Activated naive CD4-positive, alpha-beta T cell treated with anti-CD3 and anti-CD28 coated beads, Interleukin-2, amount 50 U/mL, for 24 hours (primary cell): ENCODE data around the gene SH3BGR.

Source experiments
- H3K27ac Mint-ChIP-seq: one replicate; pipeline ENCODE4 v1.8.0; 2021; ENCODE audit warnings: mild to moderate bottlenecking, mixed read lengths
- H3K27me3 Mint-ChIP-seq: one replicate; pipeline ENCODE4 v1.8.0; 2021; ENCODE audit warnings: mixed read lengths
- H3K36me3 Mint-ChIP-seq: one replicate; pipeline ENCODE4 v1.8.0; 2021; ENCODE audit warnings: mixed read lengths
- H3K4me1 Mint-ChIP-seq: one replicate; pipeline ENCODE4 v1.8.0; 2021; ENCODE audit warnings: mixed read lengths
- H3K4me3 Mint-ChIP-seq: one replicate; pipeline ENCODE4 v1.8.0; 2021; ENCODE audit warnings: mild to moderate bottlenecking, mixed read lengths
- H3K9me3 Mint-ChIP-seq: one replicate; pipeline ENCODE4 v1.8.0; 2021; ENCODE audit warnings: mixed read lengths

SH3BGR gene

GRCh38 chr21:39452207-39452969, 618 bp downstream of the SH3BGR start:
- Mint-ChIP-seq H3K4me3 (no peak overlapping the region), H3K9me3 (no peaks in the 10 kb centered on the region), H3K27ac (no peak overlapping the region), H3K36me3 (no peaks in the 10 kb centered on the region), H3K4me1 (no peaks in the 10 kb centered on the region), H3K27me3 (no peaks in the 10 kb centered on the region)

- no peak overlapping the region for H3K4me3 Mint-ChIP-seq
- H3K9me3 Mint-ChIP-seq: no peaks in the 10 kb centered on the region
- H3K27me3 Mint-ChIP-seq: no peaks in the 10 kb centered on the region
- H3K36me3 Mint-ChIP-seq: no peaks in the 10 kb centered on the region
- no peak overlapping the region for H3K27ac Mint-ChIP-seq
- no peaks in the 10 kb centered on the region for H3K4me1 Mint-ChIP-seq
Observed at GRCh38 chr21:39452970-39453342, 1.2 kb downstream of the SH3BGR start.

- H3K36me3 Mint-ChIP-seq: no peaks in the 10 kb centered on the region
- H3K4me3 Mint-ChIP-seq: no peak overlapping the region
Observed at GRCh38 chr21:39453571-39454179, 1.9 kb downstream of the SH3BGR start.

GRCh38 chr21:39454949-39455668, 3.3 kb downstream of the SH3BGR start:
- Mint-ChIP-seq H3K36me3 (peaks cover 2% of the 10 kb centered on the region), H3K27me3 (no peaks in the 10 kb centered on the region), H3K9me3 (no peaks in the 10 kb centered on the region), H3K4me1 (no peaks in the 10 kb centered on the region), H3K4me3 (no peak overlapping the region), H3K27ac (no peak overlapping the region)

More at GRCh38 chr21:39453571-39454179, 1.9 kb downstream of the SH3BGR start:
- no peak overlapping the region for H3K27ac Mint-ChIP-seq
- H3K4me1 Mint-ChIP-seq: no peaks in the 10 kb centered on the region
- H3K9me3 Mint-ChIP-seq: no peaks in the 10 kb centered on the region
- H3K27me3 Mint-ChIP-seq: no peaks in the 10 kb centered on the region

GRCh38 chr21:39456665-39457064, 4.9 kb downstream of the SH3BGR start:
- no peaks in the 10 kb centered on the region for H3K4me1 Mint-ChIP-seq
- peaks cover 2% of the 10 kb centered on the region for H3K36me3 Mint-ChIP-seq
- H3K9me3 Mint-ChIP-seq: no peaks in the 10 kb centered on the region
- H3K4me3 Mint-ChIP-seq: no peak overlapping the region
- H3K27ac Mint-ChIP-seq: no peak overlapping the region
- H3K27me3 Mint-ChIP-seq: no peaks in the 10 kb centered on the region

GRCh38 chr21:39461419-39461818, 9.6 kb downstream of the SH3BGR start:
- no peaks in the 10 kb centered on the region for H3K9me3 Mint-ChIP-seq
- no peaks in the 10 kb centered on the region for H3K4me1 Mint-ChIP-seq
- H3K36me3 Mint-ChIP-seq: peaks cover 8% of the 10 kb centered on the region
- no peaks in the 10 kb centered on the region for H3K27me3 Mint-ChIP-seq
- H3K27ac Mint-ChIP-seq: no peak overlapping the region
- no peak overlapping the region for H3K4me3 Mint-ChIP-seq

- no peaks in the 10 kb centered on the region for H3K27me3 Mint-ChIP-seq
- H3K27ac Mint-ChIP-seq: no peak overlapping the region
- peaks cover 8% of the 10 kb centered on the region for H3K36me3 Mint-ChIP-seq
Observed at GRCh38 chr21:39463308-39463707, 11.5 kb downstream of the SH3BGR start.

GRCh38 chr21:39466584-39466983, 14.8 kb downstream of the SH3BGR start:
- Mint-ChIP-seq H3K36me3 (peaks cover 6% of the 10 kb centered on the region), H3K9me3 (no peaks in the 10 kb centered on the region), H3K27ac (no peak overlapping the region), H3K27me3 (no peaks in the 10 kb centered on the region), H3K4me3 (no peak overlapping the region), H3K4me1 (no peaks in the 10 kb centered on the region)

More at GRCh38 chr21:39463308-39463707, 11.5 kb downstream of the SH3BGR start:
- Mint-ChIP-seq H3K9me3 (no peaks in the 10 kb centered on the region), H3K4me3 (no peak overlapping the region), H3K4me1 (no peaks in the 10 kb centered on the region)

GRCh38 chr21:39467746-39468145, 16.0 kb downstream of the SH3BGR start:
- Mint-ChIP-seq H3K36me3 (peaks cover 6% of the 10 kb centered on the region), H3K27me3 (no peaks in the 10 kb centered on the region), H3K4me3 (no peak overlapping the region), H3K4me1 (no peaks in the 10 kb centered on the region), H3K9me3 (no peaks in the 10 kb centered on the region), H3K27ac (no peak overlapping the region)

GRCh38 chr21:39468559-39468958, 16.8 kb downstream of the SH3BGR start:
- Mint-ChIP-seq H3K4me3 (no peak overlapping the region), H3K36me3 (peaks cover 6% of the 10 kb centered on the region), H3K4me1 (no peaks in the 10 kb centered on the region), H3K27me3 (no peaks in the 10 kb centered on the region), H3K27ac (no peak overlapping the region), H3K9me3 (no peaks in the 10 kb centered on the region)

- Mint-ChIP-seq H3K27ac (no peak overlapping the region), H3K36me3 (peaks cover 6% of the 10 kb centered on the region), H3K4me1 (no peaks in the 10 kb centered on the region), H3K9me3 (no peaks in the 10 kb centered on the region), H3K27me3 (no peaks in the 10 kb centered on the region), H3K4me3 (no peak overlapping the region)
Observed at GRCh38 chr21:39471598-39471997, 19.8 kb downstream of the SH3BGR start.

- no peaks in the 10 kb centered on the region for H3K9me3 Mint-ChIP-seq
- H3K27me3 Mint-ChIP-seq: no peaks in the 10 kb centered on the region
- H3K4me1 Mint-ChIP-seq: no peaks in the 10 kb centered on the region
- no peak overlapping the region for H3K4me3 Mint-ChIP-seq
- peaks cover 7% of the 10 kb centered on the region for H3K36me3 Mint-ChIP-seq
- no peak overlapping the region for H3K27ac Mint-ChIP-seq
Observed at GRCh38 chr21:39472786-39473185, 21.0 kb downstream of the SH3BGR start.

GRCh38 chr21:39474611-39475010, 22.8 kb downstream of the SH3BGR start:
- Mint-ChIP-seq H3K36me3 (peaks cover 7% of the 10 kb centered on the region), H3K27ac (no peak overlapping the region), H3K9me3 (no peaks in the 10 kb centered on the region), H3K27me3 (no peaks in the 10 kb centered on the region), H3K4me1 (no peaks in the 10 kb centered on the region), H3K4me3 (no peak overlapping the region)

GRCh38 chr21:39479164-39479813, 27.5 kb downstream of the SH3BGR start:
- H3K27ac Mint-ChIP-seq: no peak overlapping the region
- H3K4me1 Mint-ChIP-seq: no peaks in the 10 kb centered on the region

GRCh38 chr21:39479814-39480182, 28.0 kb downstream of the SH3BGR start:
- no peaks in the 10 kb centered on the region for H3K9me3 Mint-ChIP-seq
- H3K27me3 Mint-ChIP-seq: no peaks in the 10 kb centered on the region
- H3K36me3 Mint-ChIP-seq: peaks cover 8% of the 10 kb centered on the region
- H3K4me3 Mint-ChIP-seq: no peak overlapping the region
- H3K4me1 Mint-ChIP-seq: no peaks in the 10 kb centered on the region
- H3K27ac Mint-ChIP-seq: no peak overlapping the region

More at GRCh38 chr21:39479164-39479813, 27.5 kb downstream of the SH3BGR start:
- no peaks in the 10 kb centered on the region for H3K9me3 Mint-ChIP-seq
- H3K4me3 Mint-ChIP-seq: no peak overlapping the region
- no peaks in the 10 kb centered on the region for H3K27me3 Mint-ChIP-seq
- peaks cover 8% of the 10 kb centered on the region for H3K36me3 Mint-ChIP-seq

- no peak overlapping the region for H3K27ac Mint-ChIP-seq
- H3K9me3 Mint-ChIP-seq: no peaks in the 10 kb centered on the region
- no peaks in the 10 kb centered on the region for H3K27me3 Mint-ChIP-seq
- no peaks in the 10 kb centered on the region for H3K4me1 Mint-ChIP-seq
- H3K4me3 Mint-ChIP-seq: no peak overlapping the region
- H3K36me3 Mint-ChIP-seq: peaks cover 8% of the 10 kb centered on the region
Observed at GRCh38 chr21:39480271-39480670, 28.5 kb downstream of the SH3BGR start.
